Measurements from ENCODE around the gene CRYAB.

The CRYAB gene

DNA sequence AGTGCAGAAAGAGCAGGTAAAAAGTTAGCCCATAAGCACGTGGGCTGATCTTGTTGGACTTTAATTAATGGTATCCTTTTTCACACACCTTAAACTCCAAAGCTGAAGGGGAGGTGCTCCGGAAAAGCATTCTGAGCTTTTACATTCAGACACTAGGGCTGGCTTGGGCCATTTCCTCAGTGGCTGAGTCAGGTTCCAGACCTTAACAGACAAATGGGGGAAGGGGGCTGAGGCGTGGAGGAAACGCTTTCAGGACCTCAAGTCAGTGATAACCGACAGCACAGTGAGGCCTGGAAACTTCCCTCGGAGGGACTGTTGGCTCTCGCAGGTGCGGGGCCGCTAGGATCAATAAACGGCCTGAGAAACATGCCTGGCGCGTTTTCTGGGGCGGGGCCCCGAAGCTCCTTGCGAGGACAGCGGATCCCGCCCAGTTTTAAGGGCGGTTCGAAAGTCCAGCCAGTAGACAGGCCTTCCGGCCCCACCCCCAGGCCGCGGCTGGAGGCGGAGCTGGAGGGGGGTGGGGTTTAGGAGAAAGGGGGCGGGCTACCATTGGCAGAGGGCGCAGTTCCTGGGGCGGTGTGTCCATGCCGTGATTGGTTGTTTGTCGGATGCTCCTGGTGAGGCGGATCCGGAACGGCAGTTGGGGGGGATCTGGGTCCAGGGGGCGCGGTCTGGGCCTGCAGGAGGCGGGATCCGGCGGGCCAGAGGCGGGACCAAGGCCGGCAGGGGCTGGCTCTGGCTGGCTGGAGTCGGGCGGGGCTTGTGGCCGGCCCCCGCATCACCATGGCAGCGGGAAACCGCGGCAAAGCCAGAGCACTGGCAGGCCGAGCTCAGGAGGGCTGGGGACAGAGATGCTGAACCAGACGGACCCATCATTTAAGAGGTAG, 15.2 kb upstream of the CRYAB start:
- POLR2A ChIA-PET (ENCODE audit: low non-redundant PET): interaction anchor here (0.6 to 1.0 kb wide), 3 partner anchors 8 to 51 kb away, joined by 3 to 4 read pairs (median 4); partner anchors contain the start of genes C11orf52 and CFAP68

DNA sequence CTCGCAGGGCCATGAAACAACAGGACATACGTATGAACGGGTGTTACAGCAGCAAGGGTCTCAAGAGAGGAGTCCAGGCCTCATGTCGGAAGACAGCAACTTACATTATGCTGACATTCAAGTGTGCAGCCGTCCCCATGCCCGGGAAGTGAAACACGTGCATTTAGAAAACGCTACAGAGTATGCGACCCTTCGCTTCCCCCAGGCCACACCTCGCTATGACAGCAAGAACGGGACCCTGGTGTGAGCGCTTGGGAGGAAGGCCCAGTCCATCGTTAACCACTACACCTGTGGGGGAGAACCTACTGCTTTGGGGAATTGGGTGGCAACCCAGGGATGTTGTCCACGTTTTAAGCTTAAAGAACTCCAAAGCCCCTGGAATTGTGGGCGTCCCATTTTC, 14.4 kb upstream of the CRYAB start:
- H3K27ac ChIP-seq: peak overlapping the region; percentile 89
- POLR2A ChIA-PET (ENCODE audit: low non-redundant PET): interaction anchor here (1.0 kb wide), 1 partner anchor 52 kb away, joined by 3 read pairs; no protein-coding TSS in a partner anchor
- CTCF ChIA-PET: interaction anchor here (1.0 kb wide), 1 partner anchor 11 kb away, joined by 3 read pairs; no protein-coding TSS in a partner anchor
- no peak for DNase-seq (ENCODE audit: low spot score)
- TF ChIP-seq CTCF (conservative IDR thresholded peaks at IDR 0.05; ENCODE audit: low read depth): no peak

More for the DNA sequence above, 15.2 kb upstream of the CRYAB start:
- H3K27ac ChIP-seq: peak overlapping the region; percentile 89
- no peak for TF ChIP-seq CTCF (conservative IDR thresholded peaks at IDR 0.05; ENCODE audit: low read depth)
- DNase-seq (ENCODE audit: low spot score): peak; percentile 98
- CTCF ChIA-PET: interaction anchor here (0.8 to 1.0 kb wide), 2 partner anchors 12 to 77 kb away, joined by 3 to 7 read pairs; no protein-coding TSS in a partner anchor

DNA sequence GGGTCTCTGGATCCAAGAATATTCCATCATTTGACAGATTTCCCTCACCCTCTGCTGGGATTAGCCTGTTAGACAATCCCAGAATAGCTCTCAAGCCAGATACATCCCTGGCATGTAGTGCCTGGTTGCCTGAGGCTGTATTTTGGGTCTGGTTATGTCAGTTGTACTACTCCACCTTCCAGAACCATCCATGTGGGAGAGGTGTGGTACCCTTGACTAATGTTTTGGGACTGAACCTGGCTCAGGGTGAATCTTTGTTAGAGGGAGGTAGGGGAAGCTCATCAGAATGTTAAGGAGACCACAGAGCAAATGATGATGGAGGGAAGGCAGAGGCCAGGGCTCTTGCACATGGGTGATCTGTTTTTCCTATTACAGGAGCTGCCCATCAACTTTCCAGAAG, 12.4 kb upstream of the CRYAB start:
- H3K27ac ChIP-seq: no peak overlapping the region
- TF ChIP-seq CTCF (conservative IDR thresholded peaks at IDR 0.05; ENCODE audit: low read depth): no peak
- POLR2A ChIA-PET (ENCODE audit: low non-redundant PET): no interaction called here

DNA sequence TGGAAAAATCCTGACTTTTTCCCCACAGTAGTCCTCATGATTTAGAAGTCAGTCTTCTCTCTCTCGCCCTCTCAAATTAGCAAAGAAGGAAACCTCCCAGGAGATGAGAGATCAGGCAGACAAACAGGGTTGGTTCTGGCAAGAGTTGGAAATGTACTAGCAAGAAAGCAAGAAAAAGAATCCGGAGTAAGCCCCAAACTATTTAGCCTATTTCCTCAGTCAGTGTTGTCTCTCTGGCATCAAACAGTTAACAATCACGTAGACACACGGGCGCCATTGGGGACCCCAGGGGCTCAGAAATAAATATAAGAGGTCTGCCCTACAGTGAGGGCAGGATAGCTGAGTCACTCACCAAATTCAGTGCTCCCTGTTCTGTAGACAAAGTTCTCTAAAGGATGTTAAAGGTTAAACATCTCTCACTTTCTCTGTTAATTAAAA, 11.8 kb upstream of the CRYAB start:
- no peak for TF ChIP-seq CTCF (conservative IDR thresholded peaks at IDR 0.05; ENCODE audit: low read depth)
- DNase-seq (ENCODE audit: low spot score): no peak
- no peak overlapping the region for H3K27ac ChIP-seq
- ChIA-PET CTCF (no interaction called here), POLR2A (ENCODE audit: low non-redundant PET) (no interaction called here)

More for the DNA sequence above, 12.4 kb upstream of the CRYAB start:
- no peak for DNase-seq (ENCODE audit: low spot score)
- CTCF ChIA-PET: interaction anchor here (1.3 kb wide), 1 partner anchor 82 kb away, joined by 3 read pairs; no protein-coding TSS in a partner anchor

- ChIA-PET CTCF (no interaction called here), POLR2A (ENCODE audit: low non-redundant PET) (no interaction called here)
- H3K27ac ChIP-seq: no peak overlapping the region
- DNase-seq (ENCODE audit: low spot score): no peak
- TF ChIP-seq CTCF (conservative IDR thresholded peaks at IDR 0.05; ENCODE audit: low read depth): no peak
These were observed 11.2 kb upstream of the CRYAB start for GRCh38 chr11:111922803-111923202.

DNA sequence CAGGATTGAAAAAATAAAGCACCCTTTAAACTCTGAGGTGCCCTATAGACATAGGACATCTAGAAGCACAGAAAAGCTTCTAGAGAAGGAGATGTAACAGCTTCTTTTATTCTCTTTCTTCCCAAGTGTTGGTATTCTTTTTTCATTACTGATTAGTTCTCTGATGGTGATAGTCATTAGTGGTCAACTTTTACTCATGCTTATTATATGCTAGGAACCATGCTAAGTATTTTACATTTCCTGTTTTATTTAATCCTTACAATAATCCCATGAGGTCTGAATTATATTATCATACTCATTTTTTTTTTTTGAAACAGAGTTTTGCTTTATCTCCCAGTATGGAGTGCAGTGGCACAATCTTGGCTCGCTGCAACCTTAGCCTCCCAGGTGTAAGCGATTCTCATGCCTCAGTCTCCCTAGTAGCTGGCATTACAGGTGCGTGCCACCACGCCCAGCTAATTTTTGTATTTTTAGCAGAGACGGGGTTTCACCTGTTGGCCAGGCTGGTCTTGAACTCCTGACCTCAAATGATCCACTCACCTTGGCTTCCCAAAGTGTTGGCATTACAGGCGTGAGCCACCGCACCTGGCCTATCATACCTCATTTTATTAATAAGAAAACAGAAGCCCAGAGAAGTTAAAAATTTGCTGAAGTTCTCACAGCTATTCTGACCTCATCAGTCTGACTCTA, 10.1 kb upstream of the CRYAB start:
- DNase-seq (ENCODE audit: low spot score): no peak
- H3K27ac ChIP-seq: no peak overlapping the region
- no peak for TF ChIP-seq CTCF (conservative IDR thresholded peaks at IDR 0.05; ENCODE audit: low read depth)
- ChIA-PET CTCF (no interaction called here), POLR2A (ENCODE audit: low non-redundant PET) (no interaction called here)
